GM23338 (cell line): Measurements from ENCODE around the gene HLA-DMA. TPM values are rescaled to one million over a fixed set of nuclear protein-coding genes. Genes with fewer than 3 reads are reported as not detected.

ENCODE experiments used
- ATAC-seq: fragments of 200-7000 bp; cut with Tn5 transposase; 3 replicates; pipeline ENCODE4 v1.9.1; 2020
- DNase-seq: peaks from one replicate; pipeline ENCODE4 v3.0.0-alpha.2; 2015; ENCODE audit warnings: low spot score
- H2AFZ ChIP-seq: fragments of 200-600 bp; sonication (generic); 2 replicates; pipeline ENCODE4 v1.8.0; 2016; ENCODE audit warnings: antibody characterized with exemption, mild to moderate bottlenecking, moderate library complexity
- H3F3A ChIP-seq: fragments of 200-600 bp; sonication (generic); replicated peaks from 2 replicates; pipeline ENCODE4 v1.8.0; 2017; ENCODE audit warnings: antibody characterized with exemption, mixed run types, low read depth
- H3K27ac ChIP-seq: fragments of 200-600 bp; sonication (generic); 2 replicates; pipeline ENCODE4 v1.6.1; 2016; ENCODE audit warnings: low read depth
- H3K27me3 ChIP-seq: fragments of 200-600 bp; sonication (generic); 2 replicates; pipeline ENCODE4 v1.8.0; 2016; ENCODE audit warnings: mild to moderate bottlenecking, mixed run types, moderate library complexity; ENCODE audit not compliant: insufficient read depth
- H3K36me3 ChIP-seq: fragments of 200-600 bp; sonication (generic); 2 replicates; pipeline ENCODE4 v1.8.0; 2016; ENCODE audit warnings: mild to moderate bottlenecking; ENCODE audit not compliant: insufficient read depth
- H3K4me1 ChIP-seq: fragments of 200-600 bp; sonication (generic); 2 replicates; pipeline ENCODE4 v1.8.0; 2016; ENCODE audit warnings: mild to moderate bottlenecking, moderate library complexity; ENCODE audit not compliant: insufficient read depth
- H3K4me2 ChIP-seq: fragments of 200-600 bp; sonication (generic); 2 replicates; pipeline ENCODE4 v1.7.1; 2017; ENCODE audit warnings: mixed run types
- H3K4me3 ChIP-seq: fragments of 200-600 bp; sonication (generic); 2 replicates; pipeline ENCODE4 v1.6.1; 2016; ENCODE audit warnings: mixed run types
- H3K79me2 ChIP-seq: fragments of 200-600 bp; sonication (generic); replicated peaks from 2 replicates; pipeline ENCODE4 v1.8.0; 2017; ENCODE audit warnings: mild to moderate bottlenecking; ENCODE audit not compliant: insufficient read depth
- H3K9me2 ChIP-seq: fragments of 200-600 bp; sonication (generic); 2 replicates; pipeline ENCODE4 v1.8.0; 2017; ENCODE audit not compliant: insufficient read depth
- H4K20me1 ChIP-seq: fragments of 200-600 bp; sonication (generic); replicated peaks from 2 replicates; pipeline ENCODE4 v1.8.0; 2017; ENCODE audit warnings: mild to moderate bottlenecking; ENCODE audit not compliant: insufficient read depth
- H3K27ac Mint-ChIP-seq: 2 replicates; pipeline ENCODE4 v1.8.0; 2020; ENCODE audit warnings: inconsistent platforms, mild to moderate bottlenecking, moderate library complexity, mixed read lengths
- H3K27me3 Mint-ChIP-seq: 3 replicates; pipeline ENCODE4 v1.8.0; 2022; ENCODE audit warnings: low read depth, mild to moderate bottlenecking, moderate library complexity, mixed read lengths, inconsistent platforms; ENCODE audit not compliant: insufficient read depth, poor library complexity
- H3K36me3 Mint-ChIP-seq: 3 replicates; pipeline ENCODE4 v1.8.0; 2021; ENCODE audit warnings: low read depth, mild to moderate bottlenecking, inconsistent platforms, moderate library complexity, mixed read lengths
- H3K4me1 Mint-ChIP-seq: 3 replicates; pipeline ENCODE4 v1.8.0; 2020; ENCODE audit warnings: mild to moderate bottlenecking, inconsistent platforms, mixed read lengths
- H3K4me3 Mint-ChIP-seq: 3 replicates; pipeline ENCODE4 v1.8.0; 2021; ENCODE audit warnings: moderate library complexity, mild to moderate bottlenecking, inconsistent platforms, mixed read lengths
- H3K9me3 Mint-ChIP-seq: 3 replicates; pipeline ENCODE4 v1.8.0; 2020; ENCODE audit warnings: moderate library complexity, mild to moderate bottlenecking, inconsistent platforms, mixed read lengths
- CREB1 ChIP-seq: fragments of 250-450 bp; sonication (Bioruptor Pico); IDR thresholded peaks from 2 replicates; pipeline ENCODE4 v1.5.0; 2020; ENCODE audit warnings: low read depth, mild to moderate bottlenecking, moderate library complexity
- JUNB ChIP-seq: IDR thresholded peaks from one replicate; pipeline ENCODE4 v1.6.1; 2016; ENCODE audit warnings: antibody characterized with exemption; ENCODE audit not compliant: unreplicated experiment
- polyA plus RNA-seq: library from polyadenylated mRNA; unstranded; fragments of >200 nt; fragmentation: Nextera tagmentation; extraction: Ambion mirVana; gene quantifications from 2 replicates; pipeline ENCODE4 v1.2.1, GENCODE V29; 2016
- total RNA-seq: library from RNA; depleted of rRNA; stranded (reverse); fragments of >200 nt; shearing (Covaris generic); gene quantifications from 2 replicates; pipeline ENCODE4 v1.2.3, GENCODE V29; 2014; rRNA removed
- TF ChIP-seq, protein P1 (sequence below): fragments of 250-450 bp; sonication (Bioruptor Pico); IDR thresholded peaks from 2 replicates; pipeline ENCODE4 v1.5.0; 2020; ENCODE audit warnings: mild to moderate bottlenecking, moderate library complexity
- TF ChIP-seq, protein P2 (sequence below): IDR thresholded peaks from 2 replicates; pipeline ENCODE4 v1.6.1; 2016; ENCODE audit warnings: antibody characterized with exemption

The HLA-DMA gene
- total and polyA plus RNA-seq, 2 experiments from 2014 or later, result 5.2 to 6.2 TPM

DNA sequence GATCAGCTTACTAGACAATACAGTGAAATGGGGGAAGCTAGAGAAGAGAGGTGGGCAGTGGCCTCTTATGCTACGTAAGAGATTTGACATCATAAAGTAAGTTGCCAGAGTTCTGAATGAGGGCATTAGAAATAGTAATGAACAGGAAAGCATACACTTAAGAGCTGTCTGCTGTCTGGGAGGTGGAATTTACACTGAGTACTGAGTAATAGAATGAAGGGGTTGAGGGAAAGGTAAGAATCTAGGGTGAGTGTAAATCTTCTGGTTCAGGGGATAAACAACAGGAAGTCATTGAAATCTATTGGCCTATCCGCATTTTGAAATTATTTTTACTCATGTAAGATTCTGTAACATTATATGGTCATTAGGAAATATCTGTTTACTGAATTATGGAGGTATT, 47.8 kb downstream of the HLA-DMA start:
- H3K36me3 Mint-ChIP-seq, result no peaks in the 10 kb centered on the region
- no peak overlapping the region for H3K4me2 ChIP-seq
- H3K4me1 Mint-ChIP-seq, result no peaks in the 10 kb centered on the region
- ATAC-seq (no peak), DNase-seq (no peak)
- H3K27ac ChIP-seq, result no peak overlapping the region
- TF ChIP-seq, protein P1, sequence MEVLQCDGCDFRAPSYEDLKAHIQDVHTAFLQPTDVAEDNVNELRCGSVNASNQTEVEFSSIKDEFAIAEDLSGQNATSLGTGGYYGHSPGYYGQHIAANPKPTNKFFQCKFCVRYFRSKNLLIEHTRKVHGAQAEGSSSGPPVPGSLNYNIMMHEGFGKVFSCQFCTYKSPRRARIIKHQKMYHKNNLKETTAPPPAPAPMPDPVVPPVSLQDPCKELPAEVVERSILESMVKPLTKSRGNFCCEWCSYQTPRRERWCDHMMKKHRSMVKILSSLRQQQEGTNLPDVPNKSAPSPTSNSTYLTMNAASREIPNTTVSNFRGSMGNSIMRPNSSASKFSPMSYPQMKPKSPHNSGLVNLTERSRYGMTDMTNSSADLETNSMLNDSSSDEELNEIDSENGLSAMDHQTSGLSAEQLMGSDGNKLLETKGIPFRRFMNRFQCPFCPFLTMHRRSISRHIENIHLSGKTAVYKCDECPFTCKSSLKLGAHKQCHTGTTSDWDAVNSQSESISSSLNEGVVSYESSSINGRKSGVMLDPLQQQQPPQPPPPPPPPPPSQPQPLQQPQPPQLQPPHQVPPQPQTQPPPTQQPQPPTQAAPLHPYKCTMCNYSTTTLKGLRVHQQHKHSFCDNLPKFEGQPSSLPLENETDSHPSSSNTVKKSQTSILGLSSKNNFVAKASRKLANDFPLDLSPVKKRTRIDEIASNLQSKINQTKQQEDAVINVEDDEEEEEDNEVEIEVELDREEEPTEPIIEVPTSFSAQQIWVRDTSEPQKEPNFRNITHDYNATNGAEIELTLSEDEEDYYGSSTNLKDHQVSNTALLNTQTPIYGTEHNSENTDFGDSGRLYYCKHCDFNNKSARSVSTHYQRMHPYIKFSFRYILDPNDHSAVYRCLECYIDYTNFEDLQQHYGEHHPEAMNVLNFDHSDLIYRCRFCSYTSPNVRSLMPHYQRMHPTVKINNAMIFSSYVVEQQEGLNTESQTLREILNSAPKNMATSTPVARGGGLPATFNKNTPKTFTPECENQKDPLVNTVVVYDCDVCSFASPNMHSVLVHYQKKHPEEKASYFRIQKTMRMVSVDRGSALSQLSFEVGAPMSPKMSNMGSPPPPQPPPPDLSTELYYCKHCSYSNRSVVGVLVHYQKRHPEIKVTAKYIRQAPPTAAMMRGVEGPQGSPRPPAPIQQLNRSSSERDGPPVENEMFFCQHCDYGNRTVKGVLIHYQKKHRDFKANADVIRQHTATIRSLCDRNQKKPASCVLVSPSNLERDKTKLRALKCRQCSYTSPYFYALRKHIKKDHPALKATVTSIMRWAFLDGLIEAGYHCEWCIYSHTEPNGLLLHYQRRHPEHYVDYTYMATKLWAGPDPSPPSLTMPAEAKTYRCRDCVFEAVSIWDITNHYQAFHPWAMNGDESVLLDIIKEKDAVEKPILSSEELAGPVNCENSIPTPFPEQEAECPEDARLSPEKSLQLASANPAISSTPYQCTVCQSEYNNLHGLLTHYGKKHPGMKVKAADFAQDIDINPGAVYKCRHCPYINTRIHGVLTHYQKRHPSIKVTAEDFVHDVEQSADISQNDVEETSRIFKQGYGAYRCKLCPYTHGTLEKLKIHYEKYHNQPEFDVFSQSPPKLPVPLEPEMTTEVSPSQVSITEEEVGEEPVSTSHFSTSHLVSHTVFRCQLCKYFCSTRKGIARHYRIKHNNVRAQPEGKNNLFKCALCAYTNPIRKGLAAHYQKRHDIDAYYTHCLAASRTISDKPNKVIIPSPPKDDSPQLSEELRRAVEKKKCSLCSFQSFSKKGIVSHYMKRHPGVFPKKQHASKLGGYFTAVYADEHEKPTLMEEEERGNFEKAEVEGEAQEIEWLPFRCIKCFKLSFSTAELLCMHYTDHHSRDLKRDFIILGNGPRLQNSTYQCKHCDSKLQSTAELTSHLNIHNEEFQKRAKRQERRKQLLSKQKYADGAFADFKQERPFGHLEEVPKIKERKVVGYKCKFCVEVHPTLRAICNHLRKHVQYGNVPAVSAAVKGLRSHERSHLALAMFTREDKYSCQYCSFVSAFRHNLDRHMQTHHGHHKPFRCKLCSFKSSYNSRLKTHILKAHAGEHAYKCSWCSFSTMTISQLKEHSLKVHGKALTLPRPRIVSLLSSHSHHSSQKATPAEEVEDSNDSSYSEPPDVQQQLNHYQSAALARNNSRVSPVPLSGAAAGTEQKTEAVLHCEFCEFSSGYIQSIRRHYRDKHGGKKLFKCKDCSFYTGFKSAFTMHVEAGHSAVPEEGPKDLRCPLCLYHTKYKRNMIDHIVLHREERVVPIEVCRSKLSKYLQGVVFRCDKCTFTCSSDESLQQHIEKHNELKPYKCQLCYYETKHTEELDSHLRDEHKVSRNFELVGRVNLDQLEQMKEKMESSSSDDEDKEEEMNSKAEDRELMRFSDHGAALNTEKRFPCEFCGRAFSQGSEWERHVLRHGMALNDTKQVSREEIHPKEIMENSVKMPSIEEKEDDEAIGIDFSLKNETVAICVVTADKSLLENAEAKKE, result no peak
- TF ChIP-seq, protein P2, sequence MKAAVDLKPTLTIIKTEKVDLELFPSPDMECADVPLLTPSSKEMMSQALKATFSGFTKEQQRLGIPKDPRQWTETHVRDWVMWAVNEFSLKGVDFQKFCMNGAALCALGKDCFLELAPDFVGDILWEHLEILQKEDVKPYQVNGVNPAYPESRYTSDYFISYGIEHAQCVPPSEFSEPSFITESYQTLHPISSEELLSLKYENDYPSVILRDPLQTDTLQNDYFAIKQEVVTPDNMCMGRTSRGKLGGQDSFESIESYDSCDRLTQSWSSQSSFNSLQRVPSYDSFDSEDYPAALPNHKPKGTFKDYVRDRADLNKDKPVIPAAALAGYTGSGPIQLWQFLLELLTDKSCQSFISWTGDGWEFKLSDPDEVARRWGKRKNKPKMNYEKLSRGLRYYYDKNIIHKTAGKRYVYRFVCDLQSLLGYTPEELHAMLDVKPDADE, result no peak
- TF ChIP-seq CREB1 (CRISPR knock-in tag), result no peak
- no peak for TF ChIP-seq JUNB
- no peaks in the 10 kb centered on the region for H4K20me1 ChIP-seq
- no peaks in the 10 kb centered on the region for H3F3A ChIP-seq
- no peaks in the 10 kb centered on the region for H3K4me1 ChIP-seq
- no peak overlapping the region for H3K4me3 ChIP-seq
- H3K79me2 ChIP-seq, result no peaks in the 10 kb centered on the region
- no peak overlapping the region for H3K4me3 Mint-ChIP-seq
- H3K27me3 Mint-ChIP-seq, result no peaks in the 10 kb centered on the region
- no peak overlapping the region for H3K27ac Mint-ChIP-seq
- H3K36me3 ChIP-seq, result no peaks in the 10 kb centered on the region
- H3K9me3 Mint-ChIP-seq, result no peaks in the 10 kb centered on the region
- no peaks in the 10 kb centered on the region for H3K9me2 ChIP-seq
- H2AFZ ChIP-seq, result no peak overlapping the region
- H3K27me3 ChIP-seq, result no peaks in the 10 kb centered on the region

DNA sequence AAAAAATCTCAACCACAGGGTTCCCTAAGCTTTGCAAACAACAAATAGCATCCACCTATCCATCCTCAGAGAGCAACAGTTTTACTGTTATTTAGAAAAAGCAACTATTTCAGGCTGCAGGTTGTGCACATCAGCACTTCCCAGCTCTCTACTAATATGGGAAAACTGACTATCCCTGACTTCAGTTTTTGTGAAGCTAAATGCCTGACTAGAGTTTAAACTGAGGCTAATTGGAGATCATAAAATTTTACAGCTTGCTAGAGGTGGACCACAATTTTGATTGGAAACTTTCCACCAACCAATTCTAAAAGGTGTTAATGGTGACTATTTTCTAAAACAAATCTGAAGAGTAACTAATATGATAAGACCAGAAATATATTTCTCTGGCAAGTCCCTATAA, 48.9 kb downstream of the HLA-DMA start:
- no peak for ATAC-seq
- Histone ChIP-seq H4K20me1 (no peaks in the 10 kb centered on the region), H3K4me3 (no peak overlapping the region), H3K4me1 (no peaks in the 10 kb centered on the region), H3K27ac (no peak overlapping the region), H3K79me2 (no peaks in the 10 kb centered on the region), H3K36me3 (no peaks in the 10 kb centered on the region), H2AFZ (no peak overlapping the region), H3K9me2 (no peaks in the 10 kb centered on the region), H3K27me3 (no peaks in the 10 kb centered on the region), H3K4me2 (no peak overlapping the region), H3F3A (no peaks in the 10 kb centered on the region)
- no peaks in the 10 kb centered on the region for H3K4me1 Mint-ChIP-seq
- no peaks in the 10 kb centered on the region for H3K27me3 Mint-ChIP-seq
- H3K4me3 Mint-ChIP-seq, result no peak overlapping the region
- no peaks in the 10 kb centered on the region for H3K9me3 Mint-ChIP-seq
- H3K36me3 Mint-ChIP-seq, result no peaks in the 10 kb centered on the region
- H3K27ac Mint-ChIP-seq, result no peak overlapping the region
- no peak for DNase-seq
- TF ChIP-seq, protein P2, result no peak

Other genes starting within 250 kb of the HLA-DMA start
- not detected in 2 replicates for gene HLA-DQA2, start 211.7 kb downstream of the HLA-DMA start, total RNA-seq
- not detected in 2 replicates for gene HLA-DQA2, start 211.7 kb downstream of the HLA-DMA start, polyA plus RNA-seq
- gene HLA-DQB2, start 189.6 kb downstream of the HLA-DMA start, total RNA-seq, result not detected in 2 replicates
- gene HLA-DQB2, start 189.6 kb downstream of the HLA-DMA start, polyA plus RNA-seq, result 0.37 TPM in 1 of 2 replicates, not detected in the other
- gene HLA-DOB, start 136.1 kb downstream of the HLA-DMA start, total RNA-seq, result 0.23 TPM in 1 of 2 replicates, not detected in the other
- gene HLA-DOB, start 136.1 kb downstream of the HLA-DMA start, polyA plus RNA-seq, result not detected in 2 replicates
- gene TAP2, start 114.4 kb downstream of the HLA-DMA start, total RNA-seq, result 9.5 and 102 TPM in 2 replicates
- 3.4 and 4.9 TPM in 2 replicates for gene TAP2, start 114.4 kb downstream of the HLA-DMA start, polyA plus RNA-seq
- gene PSMB8, start 109.0 kb downstream of the HLA-DMA start, total RNA-seq, result 16.5 and 20.2 TPM in 2 replicates
- gene PSMB8, start 109.0 kb downstream of the HLA-DMA start, polyA plus RNA-seq, result 27.1 and 27.6 TPM in 2 replicates
- 16.5 and 22.0 TPM in 2 replicates for gene TAP1, start 99.4 kb downstream of the HLA-DMA start, total RNA-seq
- gene TAP1, start 99.4 kb downstream of the HLA-DMA start, polyA plus RNA-seq, result 13.8 and 14.2 TPM in 2 replicates
- 2.8 TPM in 1 of 2 replicates, not detected in the other for gene PSMB9, start 98.9 kb downstream of the HLA-DMA start, total RNA-seq
- gene PSMB9, start 98.9 kb downstream of the HLA-DMA start, polyA plus RNA-seq, result 5.5 and 6.2 TPM in 2 replicates
- gene HLA-DMB, start 12.1 kb downstream of the HLA-DMA start, total RNA-seq, result 1.3 and 1.6 TPM in 2 replicates
- 0.70 and 1.4 TPM in 2 replicates for gene HLA-DMB, start 12.1 kb downstream of the HLA-DMA start, polyA plus RNA-seq
- 169 and 182 TPM in 2 replicates for gene BRD2, start 15.5 kb upstream of the HLA-DMA start, total RNA-seq
- 81.9 and 84.9 TPM in 2 replicates for gene BRD2, start 15.5 kb upstream of the HLA-DMA start, polyA plus RNA-seq
- 30.5 and 34.2 TPM in 2 replicates for gene HLA-DOA, start 56.5 kb upstream of the HLA-DMA start, total RNA-seq
- 4.8 TPM in 2 replicates for gene HLA-DOA, start 56.5 kb upstream of the HLA-DMA start, polyA plus RNA-seq
- 6.6 and 6.9 TPM in 2 replicates for gene HLA-DPA1, start 120.6 kb upstream of the HLA-DMA start, total RNA-seq
- gene HLA-DPA1, start 120.6 kb upstream of the HLA-DMA start, polyA plus RNA-seq, result 3.9 and 4.1 TPM in 2 replicates
- gene HLA-DPB1, start 122.9 kb upstream of the HLA-DMA start, total RNA-seq, result 32.1 and 37.6 TPM in 2 replicates
- 19.8 and 22.0 TPM in 2 replicates for gene HLA-DPB1, start 122.9 kb upstream of the HLA-DMA start, polyA plus RNA-seq
- 1.3 and 2.7 TPM in 2 replicates for gene COL11A2, start 239.4 kb upstream of the HLA-DMA start, total RNA-seq
- 1.6 and 2.2 TPM in 2 replicates for gene COL11A2, start 239.4 kb upstream of the HLA-DMA start, polyA plus RNA-seq
- 11.3 and 11.6 TPM in 2 replicates for gene RXRB, start 247.6 kb upstream of the HLA-DMA start, total RNA-seq
- gene RXRB, start 247.6 kb upstream of the HLA-DMA start, polyA plus RNA-seq, result 6.7 and 6.9 TPM in 2 replicates
- 75.9 and 79.9 TPM in 2 replicates for gene SLC39A7, start 247.8 kb upstream of the HLA-DMA start, total RNA-seq
- gene SLC39A7, start 247.8 kb upstream of the HLA-DMA start, polyA plus RNA-seq, result 9.0 and 9.2 TPM in 2 replicates